KBM-7 (cell line): ENCODE measurements around the gene FGFRL1.
"Not testable (repeated sequence)": the region's sequence is repeated elsewhere in the genome, so short reads cannot be mapped to it uniquely, and the experiment has no call there.

Experiments
- DNase-seq: peaks from one replicate; pipeline ENCODE4 v3.0.0-alpha.2; 2015
- in situ Hi-C: fragments of 300-500 bp; cut with MboI; formaldehyde crosslinking; loops from 2 replicates; pipeline ENCODE4 v1.14.3; 2020; ENCODE audit warnings: low sequenced_read_pairs, low pct_unique_long_range_greater_than_20kb, mixed read lengths

Gene FGFRL1

GRCh38 chr4:990746-991367, 20.6 kb upstream of the FGFRL1 start:
- in situ Hi-C loops = no loop called here
- no peak for DNase-seq

DNA sequence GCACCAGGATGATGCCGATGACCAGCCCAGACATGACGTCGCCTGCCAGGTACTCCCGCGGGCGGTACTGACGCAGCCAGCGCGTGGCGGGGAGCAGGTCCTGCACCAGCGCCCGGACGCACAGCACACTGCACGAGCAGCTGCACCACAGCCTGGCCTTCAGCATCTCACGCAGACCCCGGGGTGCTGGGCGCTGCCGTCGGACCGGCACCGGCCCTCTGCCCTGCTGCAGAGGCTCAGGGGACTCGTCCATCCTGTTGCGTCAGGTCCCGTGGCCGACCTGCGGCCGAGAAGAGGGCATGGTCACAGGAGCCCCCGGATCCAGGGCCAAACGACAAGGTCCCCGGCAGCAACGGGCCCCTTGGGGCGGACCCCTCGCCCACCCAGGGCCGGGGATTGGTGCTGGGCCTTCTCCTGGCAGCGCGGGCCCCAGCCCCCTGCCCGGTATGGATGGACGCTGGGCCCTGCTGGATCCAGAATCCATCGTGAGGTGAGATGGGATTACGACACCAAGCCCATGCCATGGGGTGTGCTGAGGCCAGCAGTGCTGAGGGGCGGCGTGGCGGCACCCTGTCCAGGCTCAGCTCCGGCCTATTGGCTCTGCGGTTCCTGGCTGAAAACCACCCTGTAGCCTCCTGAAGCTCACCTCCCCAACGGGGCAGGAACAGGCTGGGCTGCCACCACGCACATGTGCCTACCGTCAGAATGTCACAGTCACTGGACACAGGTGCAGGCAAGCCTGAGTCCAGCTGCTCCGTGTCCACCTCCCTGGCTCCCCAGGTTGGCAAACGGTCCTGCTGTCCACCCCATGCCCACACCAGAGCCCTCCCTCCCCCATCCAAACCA, 19.8 kb upstream of the FGFRL1 start:
- in situ Hi-C loops = no loop called here

DNA sequence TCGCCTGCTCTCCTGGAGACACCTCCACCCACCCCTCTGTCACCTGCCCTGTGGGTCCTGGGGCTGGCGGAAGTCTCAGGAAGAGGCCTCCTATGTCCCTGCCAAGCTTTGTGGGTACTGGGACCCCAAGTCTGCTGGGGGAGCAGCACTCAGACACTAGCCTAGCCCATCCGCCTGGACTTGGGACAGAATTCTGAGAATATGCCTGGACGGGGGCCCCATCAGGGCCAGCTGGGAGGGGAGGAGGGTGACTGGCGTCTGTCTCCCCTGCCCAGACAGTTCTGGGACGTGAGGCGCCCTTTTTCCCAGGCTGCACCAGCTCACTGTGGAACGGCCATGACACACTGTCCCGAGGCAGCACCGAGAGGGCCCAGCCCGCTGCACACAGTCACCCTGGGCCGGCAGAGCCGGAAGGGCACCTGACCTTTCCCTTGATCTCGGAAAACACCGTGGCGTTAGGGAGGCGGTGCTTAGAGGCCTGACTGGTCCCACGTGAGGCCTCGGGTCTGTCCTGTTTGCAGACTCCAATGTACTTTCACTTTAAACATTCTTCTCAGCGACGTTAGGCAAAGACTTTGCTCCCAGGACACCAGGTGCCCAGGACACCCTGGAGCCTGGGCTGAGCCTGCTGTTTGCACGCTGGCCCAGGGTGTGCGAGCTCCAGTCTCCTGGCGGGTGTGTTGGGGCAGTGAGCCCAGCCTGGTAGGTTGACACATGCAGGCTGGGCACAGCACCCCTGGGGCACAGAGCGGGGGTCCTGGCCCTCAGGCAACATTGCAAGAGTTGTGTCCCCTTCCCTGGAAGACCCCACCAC, 18.9 kb upstream of the FGFRL1 start:
- in situ Hi-C loops = no loop called here
- DNase-seq = no peak

More for the DNA sequence above, 19.8 kb upstream of the FGFRL1 start:
- no peak for DNase-seq

GRCh38 chr4:993111-994029, 18.1 kb upstream of the FGFRL1 start, which contains the start of gene SLC26A1:
Gene SLC26A1, minus strand, starts transcription at chr4:993404. Its CDS starts 1,701 bp downstream, at chr4:991703.
- DNase-seq = no peak
- in situ Hi-C loops = no loop called here

GRCh38 chr4:995311-996026, 16.0 kb upstream of the FGFRL1 start:
- in situ Hi-C loops = no loop called here
- no peak for DNase-seq

DNA sequence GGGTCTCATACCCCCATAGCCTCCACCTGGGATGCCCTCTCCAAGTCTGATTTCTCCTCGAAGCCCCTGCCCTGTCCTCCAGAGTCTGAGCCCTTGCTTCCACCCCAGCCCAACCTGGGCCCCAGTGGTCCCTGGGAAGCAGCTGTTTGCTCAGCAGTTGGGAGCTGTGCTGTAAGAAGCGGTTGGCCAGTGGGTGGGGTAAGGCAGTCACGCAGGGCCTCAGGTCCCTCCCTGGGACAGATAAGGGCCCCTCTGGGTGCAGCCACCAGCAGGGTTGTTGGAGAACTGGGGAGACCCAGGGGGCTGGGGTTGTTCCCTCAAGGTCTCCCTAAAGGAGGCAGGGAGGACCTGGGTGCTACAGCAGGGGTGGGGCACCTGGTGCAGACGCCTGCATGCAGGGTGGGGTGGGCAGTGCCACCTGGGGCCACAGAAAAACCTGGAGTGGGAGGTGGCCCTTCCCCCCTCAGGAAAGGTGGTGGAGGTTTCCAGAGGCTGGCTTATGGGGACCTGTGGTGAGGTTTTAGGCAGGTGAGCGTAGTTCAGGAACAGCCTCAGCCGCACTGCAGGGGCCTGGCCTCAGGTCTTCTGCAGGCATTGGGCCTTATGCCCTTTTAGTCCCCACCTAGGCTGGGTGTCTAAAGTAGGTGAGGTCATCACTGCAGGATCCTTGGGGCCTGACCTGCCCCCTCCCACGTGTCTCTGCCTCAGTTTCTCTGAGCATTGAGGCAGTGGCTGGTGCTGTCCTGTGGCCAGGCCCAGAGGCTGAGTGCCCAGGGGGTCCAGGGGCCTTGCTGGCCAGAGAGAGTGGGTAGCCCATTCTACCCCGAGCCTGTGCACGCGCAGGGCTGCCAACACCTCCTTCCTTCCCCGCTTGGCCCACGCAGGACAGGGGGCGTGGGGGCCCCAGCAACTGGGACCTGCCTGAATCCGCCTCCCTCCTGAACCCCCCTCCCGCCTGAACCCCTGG, 15.1 kb upstream of the FGFRL1 start:
- DNase-seq = no peak
- in situ Hi-C loops = no loop called here

- in situ Hi-C loops = no loop called here
- no peak for DNase-seq
Measured at GRCh38 chr4:996997-997374, 14.4 kb upstream of the FGFRL1 start.

DNA sequence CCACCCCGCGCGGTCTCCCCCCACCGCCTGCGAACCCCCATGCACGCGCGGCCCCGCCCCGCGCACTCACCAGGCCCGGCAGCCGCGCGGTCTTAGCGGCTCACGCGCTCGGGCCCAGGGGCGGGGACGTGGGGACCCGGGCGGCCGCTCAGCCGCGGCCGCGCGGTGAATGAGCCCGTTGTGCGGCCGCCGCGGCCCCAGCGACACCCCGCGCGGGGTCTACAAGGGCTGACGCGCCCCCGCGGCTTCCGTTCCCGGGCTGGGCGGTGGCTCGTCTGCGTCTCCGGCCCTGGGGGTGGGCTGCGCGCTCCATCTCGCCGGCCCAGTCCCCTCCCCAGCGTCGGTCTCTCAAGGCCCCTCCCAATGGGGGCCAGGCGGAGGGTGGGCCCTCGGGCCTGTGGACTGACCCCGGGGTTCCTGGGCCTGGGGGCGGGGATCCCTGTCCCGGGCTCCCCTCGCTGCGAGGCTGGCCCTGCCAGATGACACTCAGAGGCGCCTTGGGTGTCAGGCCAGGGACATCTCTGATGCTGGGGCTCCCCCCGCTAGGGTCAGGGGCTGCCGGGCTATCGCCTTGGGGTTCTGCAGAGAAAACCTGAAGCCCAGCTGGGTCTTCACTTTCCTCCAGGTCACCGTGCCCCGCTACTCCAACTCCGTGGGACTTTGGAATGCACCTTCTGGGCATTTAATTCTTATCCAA, 13.9 kb upstream of the FGFRL1 start:
- in situ Hi-C loops = no loop called here
- no peak for DNase-seq

- no peak for DNase-seq
- in situ Hi-C loops = no loop called here
Measured at GRCh38 chr4:998096-998691, 13.2 kb upstream of the FGFRL1 start.

DNA sequence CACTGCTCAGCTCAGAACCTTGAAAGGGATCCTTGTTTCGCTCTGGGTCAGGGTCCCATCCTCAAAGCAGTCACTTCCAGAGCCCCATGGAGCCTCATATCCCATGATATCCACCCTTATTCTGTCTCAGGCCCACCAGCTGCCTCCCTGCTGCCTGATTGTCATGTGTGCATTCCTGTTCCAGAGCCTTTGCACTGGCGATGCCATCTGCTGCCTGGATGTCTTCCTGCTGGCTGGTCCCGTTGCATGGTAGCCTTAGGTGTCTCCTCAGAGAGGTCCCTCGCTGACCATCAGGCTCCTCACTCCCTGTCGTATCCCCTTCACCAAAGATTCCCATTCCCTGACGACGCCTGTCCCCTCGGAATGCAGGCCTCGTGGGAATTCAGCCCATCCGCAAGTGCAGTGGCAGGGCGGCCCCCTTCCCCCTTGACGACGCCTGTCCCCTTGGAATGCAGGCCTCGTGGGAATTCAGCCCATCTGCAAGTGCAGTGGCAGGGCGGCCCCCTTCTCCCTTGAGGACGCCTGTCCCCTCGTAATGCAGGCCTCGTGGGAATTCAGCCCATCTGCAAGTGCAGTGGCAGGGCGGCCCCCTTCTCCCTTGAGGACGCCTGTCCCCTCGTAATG, 12.1 kb upstream of the FGFRL1 start:
- DNase-seq = not testable (repeated sequence)

DNA sequence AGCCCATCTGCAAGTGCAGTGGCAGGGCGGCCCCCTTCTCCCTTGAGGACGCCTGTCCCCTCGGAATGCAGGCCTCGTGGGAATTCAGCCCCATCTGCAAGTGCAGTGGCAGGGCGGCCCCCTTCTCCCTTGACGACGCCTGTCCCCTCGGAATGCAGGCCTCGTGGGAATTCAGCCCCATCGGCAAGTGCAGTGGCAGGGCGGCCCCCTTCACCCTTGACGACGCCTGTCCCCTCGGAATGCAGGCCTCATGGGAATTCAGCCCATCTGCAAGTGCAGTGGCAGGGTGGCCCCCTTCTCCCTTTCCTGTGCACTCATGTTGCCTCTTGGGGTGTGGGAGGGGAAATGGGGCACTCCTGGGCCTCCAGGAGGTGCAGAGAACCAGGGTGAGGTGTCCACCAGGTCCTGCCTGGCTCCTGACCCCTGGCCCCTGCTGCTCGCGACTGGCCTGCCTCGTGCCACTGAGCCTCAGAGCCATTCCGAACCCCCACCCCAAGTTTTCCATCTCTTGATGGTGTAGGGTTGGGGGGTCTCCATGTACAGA, 11.5 kb upstream of the FGFRL1 start:
- in situ Hi-C loops = no loop called here
- no peak for DNase-seq

More for the DNA sequence above, 12.1 kb upstream of the FGFRL1 start:
- in situ Hi-C loops = not testable (repeated sequence)

GRCh38 chr4:1000686-1001260, 10.7 kb upstream of the FGFRL1 start:
- no peak for DNase-seq
- in situ Hi-C loops = no loop called here

GRCh38 chr4:1001561-1002130, 9.8 kb upstream of the FGFRL1 start:
- in situ Hi-C loops = no loop called here
- DNase-seq = no peak

- DNase-seq = no peak
- in situ Hi-C loops = no loop called here
Measured at GRCh38 chr4:1002131-1002630, 9.2 kb upstream of the FGFRL1 start.
